GM21515 (cell line): Measurements from ENCODE around the gene HSPA1B.
A peak's percentile ranks its signal among the peaks of the same experiment; 100 is the strongest.
"Not testable (repeated sequence)": the region's sequence is repeated elsewhere in the genome, so short reads cannot be mapped to it uniquely, and the experiment has no call there.

Source experiments
- ATAC-seq: cut with Tn5 transposase; IDR thresholded peaks from one replicate; pipeline ENCODE4 v1.9.1; 2021; ENCODE audit not compliant: unreplicated experiment

The HSPA1B gene

GRCh38 chr6:31827286-31828079 is at the start of gene HSPA1B:
HSPA1B (plus strand) TSS chr6:31827738; CDS start chr6:31827951, 213 bp downstream.
- ATAC-seq: peak; percentile 59

DNA sequence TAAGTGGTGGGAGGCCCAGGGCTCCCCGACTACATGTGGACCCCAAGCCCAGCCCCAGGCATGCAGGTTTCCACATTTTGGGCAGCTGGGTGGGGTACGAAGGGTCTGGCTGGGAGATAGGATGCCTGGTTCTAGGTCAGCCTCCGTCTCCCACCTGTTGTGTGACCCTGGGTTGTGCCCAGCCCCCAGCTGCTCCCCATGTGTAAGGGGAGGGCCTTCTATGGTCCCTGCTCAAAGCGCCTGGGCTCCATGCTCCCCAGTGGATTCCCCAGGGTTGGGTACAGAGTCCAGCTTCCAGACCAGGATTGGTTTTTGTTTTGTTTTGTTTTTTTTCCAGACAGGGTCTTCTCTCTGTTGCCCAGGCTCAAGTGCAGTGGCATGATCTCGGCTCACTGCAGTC is 49.3 kb upstream of the HSPA1B start:
- no peak for ATAC-seq

DNA sequence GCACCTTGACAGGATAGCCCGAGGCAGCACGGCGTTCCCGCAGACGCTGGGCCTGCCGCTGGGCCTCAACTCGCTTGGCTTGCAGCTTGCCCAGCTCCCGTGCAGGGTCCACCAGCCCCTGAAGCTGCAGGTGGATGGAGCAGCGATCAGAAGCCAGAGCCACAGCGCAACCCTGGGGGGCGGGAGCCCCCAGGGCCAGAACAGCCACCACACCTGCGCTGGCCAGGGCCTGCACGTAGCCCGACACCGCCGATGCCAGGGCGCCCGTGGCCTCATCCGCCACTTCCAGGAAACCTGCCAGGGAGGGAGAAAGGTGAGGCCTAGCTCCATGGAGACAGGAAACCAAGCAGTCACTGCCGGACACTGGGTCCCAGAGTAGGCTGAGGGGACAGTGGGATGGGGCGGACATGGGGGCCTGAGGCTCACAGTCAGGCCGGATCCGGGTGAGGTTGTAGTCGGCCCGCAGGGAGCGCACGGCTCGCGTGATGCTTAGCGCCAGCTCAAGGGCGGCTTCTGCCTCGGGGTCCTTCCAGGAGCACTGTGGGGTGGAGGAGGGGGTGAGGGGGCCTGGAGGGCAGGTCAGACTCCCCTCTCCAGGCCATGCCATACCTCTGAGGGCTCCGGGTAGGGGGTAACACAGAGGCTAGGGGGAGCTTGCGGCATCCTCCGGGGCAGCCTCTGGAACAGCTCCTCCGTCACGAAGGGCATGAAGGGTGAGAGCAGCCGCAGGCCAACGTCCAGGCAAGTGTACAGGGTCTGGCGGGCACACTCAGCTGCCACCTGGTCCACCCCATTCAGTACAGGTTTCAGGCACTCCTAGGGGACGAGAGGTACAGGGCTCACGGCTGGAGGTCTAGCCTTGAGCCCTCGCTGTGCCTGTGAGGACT is 48.3 kb upstream of the HSPA1B start:
- no peak for ATAC-seq

GRCh38 chr6:31779908-31780307 is 47.6 kb upstream of the HSPA1B start:
- ATAC-seq: no peak

DNA sequence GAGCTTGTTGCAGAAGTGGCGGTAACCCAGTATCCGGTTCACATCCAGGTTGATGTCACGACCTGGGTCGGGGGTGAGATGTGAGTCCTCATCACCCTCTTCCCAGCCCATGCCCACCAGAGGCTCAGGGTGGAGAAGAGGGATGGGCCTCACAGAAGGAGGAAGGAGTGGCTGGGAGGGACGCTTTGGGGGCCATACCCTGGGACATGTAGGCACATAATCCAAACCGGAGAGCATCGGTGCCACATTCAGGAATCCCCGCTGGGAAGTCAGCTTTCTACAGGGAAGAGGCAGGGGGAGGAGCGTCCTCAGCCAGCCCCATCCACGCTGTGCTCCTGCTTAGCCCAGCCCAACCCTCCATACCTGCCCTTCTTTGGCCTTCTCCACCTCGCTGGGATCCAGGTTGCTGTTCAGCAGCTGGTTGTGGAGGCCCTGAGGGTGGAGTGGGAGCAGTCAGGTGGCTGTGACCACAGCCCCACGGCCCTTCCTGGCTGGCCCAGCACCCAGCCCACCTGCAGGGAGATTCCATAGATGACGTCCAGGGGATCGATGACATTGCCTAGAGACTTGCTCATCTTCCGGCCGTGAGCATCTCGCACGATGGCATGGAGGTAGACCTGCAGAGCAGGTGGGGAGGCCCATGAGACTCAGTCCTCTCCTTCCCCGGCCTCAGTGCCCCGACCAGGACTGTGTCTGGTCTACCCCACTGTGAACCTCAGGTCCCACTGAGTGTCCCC is 46.9 kb upstream of the HSPA1B start:
- no peak for ATAC-seq

- no peak for ATAC-seq
These were observed 46.1 kb upstream of the HSPA1B start for GRCh38 chr6:31781244-31782125.

DNA sequence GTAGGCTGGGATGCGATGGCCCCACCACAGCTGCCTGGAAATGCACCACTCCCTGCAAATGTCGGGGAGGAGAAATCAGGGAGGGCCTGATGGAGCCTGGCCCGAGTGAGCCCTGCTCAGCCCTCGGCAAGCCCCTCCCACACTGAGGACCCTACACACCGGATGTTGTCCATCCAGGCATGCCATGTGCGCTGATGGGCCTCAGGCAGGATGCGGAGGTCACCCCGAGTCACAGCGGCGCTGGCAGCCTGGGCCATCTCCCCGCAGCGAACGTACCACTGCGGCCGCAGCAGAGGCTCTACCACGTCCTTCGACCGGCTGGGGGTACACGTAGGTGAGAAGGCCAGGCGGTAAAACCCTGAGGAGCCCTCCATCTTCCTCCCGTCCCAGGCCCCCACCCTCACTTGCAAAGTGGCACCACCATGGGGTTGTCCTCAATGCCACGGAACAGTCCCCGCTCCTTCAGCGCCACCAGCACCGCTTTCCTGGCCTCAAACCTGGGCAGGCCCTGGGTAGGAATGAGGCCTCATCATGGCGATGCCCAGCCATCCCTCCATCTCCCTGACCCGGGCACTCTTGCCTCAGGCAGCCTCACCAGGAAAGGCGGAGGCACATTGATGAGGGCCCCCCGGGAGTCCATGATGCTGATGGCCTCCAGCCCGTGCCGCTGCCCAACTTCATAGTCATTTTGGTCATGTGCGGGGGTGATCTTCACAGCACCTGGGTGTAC is 45.2 kb upstream of the HSPA1B start:
- ATAC-seq: no peak

- no peak for ATAC-seq
These were observed 43.2 kb upstream of the HSPA1B start for GRCh38 chr6:31784098-31784925.

GRCh38 chr6:31785475-31785874 is 42.1 kb upstream of the HSPA1B start:
- ATAC-seq: no peak

GRCh38 chr6:31791324-31792089 is 36.0 kb upstream of the HSPA1B start:
- no peak for ATAC-seq

- ATAC-seq: no peak
These were observed 35.5 kb upstream of the HSPA1B start for GRCh38 chr6:31792090-31792374.

GRCh38 chr6:31792761-31793171 is 34.8 kb upstream of the HSPA1B start:
- ATAC-seq: no peak

- not testable (repeated sequence) for ATAC-seq
These were observed 33.7 kb upstream of the HSPA1B start for GRCh38 chr6:31793927-31794245.

DNA sequence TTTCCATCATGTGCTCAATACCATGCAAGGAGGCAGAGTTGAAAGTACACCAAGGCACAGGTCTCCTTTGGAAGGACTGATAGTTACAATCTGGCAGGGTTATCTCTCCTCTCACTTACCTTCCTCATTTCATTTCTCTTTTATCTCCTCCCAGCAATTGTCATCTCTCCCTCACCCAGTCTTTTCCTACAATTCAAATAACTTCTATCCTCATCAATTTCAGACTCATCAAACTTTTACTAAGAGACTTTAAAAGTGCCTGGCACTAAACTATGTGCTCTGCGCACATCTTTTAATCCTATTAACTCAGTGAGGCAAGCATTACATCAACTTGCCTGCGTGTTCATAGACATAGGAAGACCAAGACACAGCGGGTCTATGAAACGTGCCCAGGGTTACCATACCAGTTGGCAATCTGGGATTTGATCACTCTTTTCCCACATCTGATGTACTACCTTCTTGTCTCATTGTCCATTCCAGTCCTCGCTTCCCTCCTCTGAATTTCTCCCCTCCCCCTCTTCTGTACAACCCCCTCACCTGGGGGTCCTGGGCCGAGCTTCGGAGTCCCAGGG is 33.2 kb upstream of the HSPA1B start:
- no peak for ATAC-seq

DNA sequence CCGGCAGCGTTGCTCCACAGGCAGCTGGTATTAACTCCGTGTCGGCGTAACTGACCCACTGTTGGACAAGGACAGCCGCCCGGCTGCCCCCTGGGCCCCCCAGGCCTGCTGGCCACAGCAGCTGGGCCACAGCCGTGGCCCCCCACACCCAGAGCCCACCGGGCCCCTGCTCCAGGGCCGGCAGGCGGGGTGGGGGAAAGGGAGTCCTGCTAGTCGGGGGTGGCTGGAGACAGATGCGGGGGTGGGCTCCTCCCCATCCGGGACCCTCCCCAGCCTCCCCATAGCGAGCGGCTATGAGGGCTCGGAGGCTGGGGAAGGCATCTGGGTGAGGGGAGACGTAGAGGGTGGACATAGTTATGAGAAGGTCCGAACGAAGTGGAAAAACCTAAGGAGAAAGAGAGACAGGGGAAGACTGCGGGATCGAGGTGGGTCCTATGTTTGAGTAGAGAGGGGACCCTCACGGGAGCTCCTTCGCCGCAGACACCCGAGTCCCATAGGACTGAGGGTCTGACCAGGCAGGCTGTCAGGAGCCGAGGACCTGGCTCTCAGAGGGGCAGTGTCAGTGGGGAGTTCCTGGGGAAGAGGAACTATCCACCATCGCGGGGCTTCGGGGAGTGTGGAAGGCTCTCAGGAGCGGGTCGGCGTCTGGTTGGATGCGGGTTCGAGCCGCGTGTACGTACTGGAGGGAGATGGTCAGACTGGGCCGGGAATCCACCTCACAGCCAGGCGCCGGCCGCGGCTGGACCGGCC is 32.5 kb upstream of the HSPA1B start:
- peak; percentile 4 for ATAC-seq

GRCh38 chr6:31795616-31796298 is 31.8 kb upstream of the HSPA1B start, which contains the start of gene VARS1:
VARS1 (minus strand) TSS chr6:31795752; CDS start chr6:31795217, 535 bp downstream.
- peak; percentile 64 for ATAC-seq

- no peak for ATAC-seq
These were observed 30.5 kb upstream of the HSPA1B start for GRCh38 chr6:31796993-31797385.
